MM.1S (cell line): ENCODE data around the gene CCDC6.

Source experiments
- DNase-seq: peaks from one replicate; pipeline ENCODE4 v3.0.0-alpha.2; 2015
- H2AFZ ChIP-seq: fragments of 300-600 bp; sonication (generic); 2 replicates; pipeline ENCODE4 v1.6.0; 2016; ENCODE audit warnings: antibody characterized with exemption, low read length
- H3F3A ChIP-seq: fragments of 300-600 bp; sonication (generic); 2 replicates; pipeline ENCODE4 v1.6.1; 2016; ENCODE audit warnings: mild to moderate bottlenecking, antibody characterized with exemption, low read length, moderate library complexity, mixed read lengths; ENCODE audit not compliant: insufficient read depth
- H3K27ac ChIP-seq: fragments of 300-600 bp; sonication (generic); 2 replicates; pipeline ENCODE4 v1.5.1; 2016; ENCODE audit warnings: mild to moderate bottlenecking, low read length
- H3K27me3 ChIP-seq: fragments of 300-600 bp; sonication (generic); replicated peaks from 2 replicates; pipeline ENCODE4 v1.6.0; 2016; ENCODE audit warnings: low read length; ENCODE audit not compliant: insufficient read depth
- H3K36me3 ChIP-seq: fragments of 300-600 bp; sonication (generic); replicated peaks from 2 replicates; pipeline ENCODE4 v1.6.1; 2016; ENCODE audit warnings: mild to moderate bottlenecking, low read length, mixed read lengths; ENCODE audit not compliant: insufficient read depth
- H3K4me1 ChIP-seq: fragments of 300-600 bp; sonication (generic); 2 replicates; pipeline ENCODE4 v1.6.1; 2016; ENCODE audit warnings: low read length, mixed read lengths
- H3K4me2 ChIP-seq: fragments of 300-600 bp; sonication (generic); 2 replicates; pipeline ENCODE4 v1.6.0; 2016; ENCODE audit warnings: low read depth, low read length
- H3K4me3 ChIP-seq: fragments of 300-600 bp; sonication (generic); 2 replicates; pipeline ENCODE4 v1.5.1; 2016; ENCODE audit warnings: low read length, mixed read lengths
- H3K79me2 ChIP-seq: fragments of 300-600 bp; sonication (generic); 2 replicates; pipeline ENCODE4 v1.6.1; 2016; ENCODE audit warnings: mixed run types, low read length, mixed read lengths
- H3K9ac ChIP-seq: fragments of 300-600 bp; sonication (generic); 2 replicates; pipeline ENCODE4 v1.6.1; 2016; ENCODE audit warnings: low read length, mixed read lengths
- H3K9me2 ChIP-seq: fragments of 300-600 bp; sonication (generic); replicated peaks from 2 replicates; pipeline ENCODE4 v1.6.1; 2016; ENCODE audit warnings: mild to moderate bottlenecking, low read length, mixed read lengths; ENCODE audit not compliant: insufficient read depth
- H3K9me3 ChIP-seq: fragments of 300-600 bp; sonication (generic); replicated peaks from 2 replicates; pipeline ENCODE4 v1.6.1; 2016; ENCODE audit warnings: mild to moderate bottlenecking, low read length, mixed read lengths; ENCODE audit not compliant: insufficient read depth
- H4K20me1 ChIP-seq: fragments of 300-600 bp; sonication (generic); 2 replicates; pipeline ENCODE4 v1.6.1; 2016; ENCODE audit warnings: mild to moderate bottlenecking, low read length, moderate library complexity, mixed read lengths; ENCODE audit not compliant: insufficient read depth
- EZH2 ChIP-seq: fragments of 300-600 bp; sonication (generic); optimal IDR thresholded peaks from 2 replicates; pipeline ENCODE3; 2017; ENCODE audit warnings: low read depth, mild to moderate bottlenecking, antibody characterized with exemption, low read length, mixed read lengths
- EZH2phosphoT487 ChIP-seq: fragments of 300-600 bp; sonication (generic); IDR thresholded peaks from 2 replicates; pipeline ENCODE4 v1.6.1; 2018; ENCODE audit warnings: antibody characterized with exemption, low read length
- TF ChIP-seq, protein P1 (sequence below): fragments of 300-600 bp; sonication (generic); IDR thresholded peaks from 2 replicates; pipeline ENCODE4 v1.5.1; 2016; ENCODE audit warnings: antibody characterized with exemption, low read length, mixed read lengths

Gene CCDC6

DNA sequence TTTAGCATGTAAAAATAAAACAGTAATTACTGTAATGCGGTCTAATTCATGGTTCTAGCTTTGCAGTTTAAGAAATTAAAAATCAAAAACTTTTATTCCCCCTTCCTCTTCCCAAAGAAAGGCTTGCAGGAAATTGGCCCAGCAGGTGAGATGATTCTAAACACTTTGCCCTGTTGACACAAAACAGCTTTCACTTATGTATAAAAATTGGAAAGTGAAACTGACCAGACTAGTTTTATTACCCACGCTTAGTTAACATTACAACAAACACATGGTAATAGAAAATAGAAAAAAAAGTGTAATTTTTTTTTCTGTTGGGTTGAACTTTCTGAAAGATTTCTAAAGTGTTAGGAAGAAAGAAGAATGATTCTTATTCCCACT lies 1.2 kb upstream of the CCDC6 start:
- Histone ChIP-seq H3K9me3 (no peaks in the 10 kb centered on the region), H3K27ac (peak overlapping the region; percentile 89; the same call in 1 of the 2 replicates), H3K27me3 (no peaks in the 10 kb centered on the region), H3K79me2 (peaks cover 36% of the 10 kb centered on the region), H3K9ac (peak overlapping the region; percentile 77; the same call in 1 of the 2 replicates), H3K4me2 (peak overlapping the region; percentile 70), H3K4me3 (peak overlapping the region; percentile 97), H3F3A (peaks cover 15% of the 10 kb centered on the region), H3K4me1 (peaks cover 15% of the 10 kb centered on the region), H2AFZ (peak overlapping the region; percentile 68), H4K20me1 (no peaks in the 10 kb centered on the region), H3K9me2 (no peaks in the 10 kb centered on the region), H3K36me3 (no peaks in the 10 kb centered on the region)
- TF ChIP-seq, protein P1, sequence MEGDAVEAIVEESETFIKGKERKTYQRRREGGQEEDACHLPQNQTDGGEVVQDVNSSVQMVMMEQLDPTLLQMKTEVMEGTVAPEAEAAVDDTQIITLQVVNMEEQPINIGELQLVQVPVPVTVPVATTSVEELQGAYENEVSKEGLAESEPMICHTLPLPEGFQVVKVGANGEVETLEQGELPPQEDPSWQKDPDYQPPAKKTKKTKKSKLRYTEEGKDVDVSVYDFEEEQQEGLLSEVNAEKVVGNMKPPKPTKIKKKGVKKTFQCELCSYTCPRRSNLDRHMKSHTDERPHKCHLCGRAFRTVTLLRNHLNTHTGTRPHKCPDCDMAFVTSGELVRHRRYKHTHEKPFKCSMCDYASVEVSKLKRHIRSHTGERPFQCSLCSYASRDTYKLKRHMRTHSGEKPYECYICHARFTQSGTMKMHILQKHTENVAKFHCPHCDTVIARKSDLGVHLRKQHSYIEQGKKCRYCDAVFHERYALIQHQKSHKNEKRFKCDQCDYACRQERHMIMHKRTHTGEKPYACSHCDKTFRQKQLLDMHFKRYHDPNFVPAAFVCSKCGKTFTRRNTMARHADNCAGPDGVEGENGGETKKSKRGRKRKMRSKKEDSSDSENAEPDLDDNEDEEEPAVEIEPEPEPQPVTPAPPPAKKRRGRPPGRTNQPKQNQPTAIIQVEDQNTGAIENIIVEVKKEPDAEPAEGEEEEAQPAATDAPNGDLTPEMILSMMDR = no peak
- TF ChIP-seq EZH2phosphoT487 (no peak), EZH2 (no peak)
- DNase-seq = peak; percentile 28

DNA sequence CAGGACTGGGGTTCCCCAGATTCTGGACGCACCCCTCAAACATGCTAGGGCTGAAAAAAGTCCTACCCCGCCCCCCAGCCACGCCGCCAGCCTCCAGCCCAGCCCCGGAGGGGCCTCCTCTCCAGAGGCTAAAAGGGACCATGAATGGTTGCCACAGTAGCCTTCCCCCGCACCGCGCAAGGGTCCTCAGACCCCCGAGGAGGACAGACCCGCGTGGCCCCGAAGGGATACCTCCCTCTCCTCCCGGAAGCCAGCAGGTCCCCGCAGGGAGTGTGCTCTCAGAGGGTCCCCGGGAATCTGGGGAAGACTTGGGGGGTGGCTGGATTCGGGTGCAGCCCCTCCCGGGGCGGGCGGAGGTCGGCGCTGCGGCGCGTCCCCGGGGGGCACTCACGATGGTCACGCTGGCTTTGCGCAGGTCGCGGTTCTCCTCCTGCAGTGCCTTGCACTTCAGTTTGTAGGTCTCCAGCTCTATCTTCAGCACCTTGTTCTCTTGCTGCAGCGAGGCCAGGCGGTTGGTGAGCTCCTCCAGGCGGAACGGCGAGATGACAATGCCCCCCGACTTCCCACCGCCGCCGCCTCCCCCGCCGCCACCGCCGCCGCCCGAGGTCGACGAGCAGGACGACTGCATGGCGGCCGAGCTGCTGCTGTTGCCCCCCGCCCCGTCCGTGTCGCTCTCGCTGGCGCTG lies 482 bp downstream of the CCDC6 start:
- Histone ChIP-seq H3K36me3 (no peaks in the 10 kb centered on the region), H2AFZ (peak overlapping the region; percentile 90), H3K9ac (peak overlapping the region; percentile 77), H3K4me3 (peak overlapping the region; percentile 97), H3K79me2 (peaks cover 52% of the 10 kb centered on the region), H4K20me1 (no peaks in the 10 kb centered on the region), H3K27ac (peak overlapping the region; percentile 89; the same call in 1 of the 2 replicates), H3K4me2 (peak overlapping the region; percentile 70), H3K9me3 (no peaks in the 10 kb centered on the region), H3K9me2 (no peaks in the 10 kb centered on the region), H3F3A (peaks cover 15% of the 10 kb centered on the region), H3K4me1 (peaks cover 15% of the 10 kb centered on the region), H3K27me3 (no peaks in the 10 kb centered on the region)
- no peak for DNase-seq
- TF ChIP-seq EZH2 = no peak
- TF ChIP-seq, protein P1 = no peak
- TF ChIP-seq EZH2phosphoT487 = no peak

DNA sequence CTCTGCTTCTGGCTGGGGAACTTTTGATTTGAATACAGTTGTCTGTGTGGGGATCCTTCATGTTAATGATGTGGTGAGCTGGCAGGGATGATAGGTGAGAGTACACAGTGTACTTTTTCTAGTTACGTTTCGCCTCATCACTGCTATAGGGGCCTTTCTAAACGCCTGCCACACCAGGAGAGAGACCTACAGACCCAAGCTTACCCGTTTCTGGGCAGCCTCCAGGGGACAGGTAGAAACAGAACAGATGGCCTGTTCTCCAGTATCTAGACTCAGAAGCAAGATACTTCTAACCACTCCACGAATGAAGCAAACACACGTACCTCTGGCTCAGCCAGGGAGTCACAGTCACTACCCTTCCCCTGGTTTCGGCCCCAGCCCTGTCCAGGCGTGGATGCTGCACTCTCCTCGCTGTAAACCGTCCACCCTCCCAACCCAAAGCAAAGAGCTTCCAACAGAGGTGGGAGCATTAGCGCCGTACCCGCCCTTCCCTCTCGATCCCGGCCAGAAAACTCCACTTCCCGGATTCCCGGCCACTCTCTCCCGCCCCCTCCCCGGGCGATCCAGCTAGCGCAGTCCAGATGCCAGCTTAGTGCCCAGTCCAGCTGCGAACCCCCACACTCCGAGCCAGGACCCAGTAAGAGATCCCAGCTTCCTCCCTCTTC lies 1.2 kb downstream of the CCDC6 start:
- TF ChIP-seq, protein P1 = no peak
- TF ChIP-seq EZH2phosphoT487 = no peak
- no peaks in the 10 kb centered on the region for H3K9me2 ChIP-seq
- no peaks in the 10 kb centered on the region for H4K20me1 ChIP-seq
- H3K27me3 ChIP-seq = no peaks in the 10 kb centered on the region
- no peaks in the 10 kb centered on the region for H3K36me3 ChIP-seq
- H3F3A ChIP-seq = peaks cover 15% of the 10 kb centered on the region
- DNase-seq = no peak
- peak overlapping the region; percentile 70 for H3K4me2 ChIP-seq
- no peaks in the 10 kb centered on the region for H3K9me3 ChIP-seq
- peak overlapping the region; percentile 97 for H3K4me3 ChIP-seq
- peak overlapping the region; percentile 77; the same call in 1 of the 2 replicates for H3K9ac ChIP-seq
- peak overlapping the region; percentile 90; the same call in 1 of the 2 replicates for H2AFZ ChIP-seq
- H3K4me1 ChIP-seq = peaks cover 15% of the 10 kb centered on the region
- peaks cover 59% of the 10 kb centered on the region for H3K79me2 ChIP-seq
- no peak overlapping the region for H3K27ac ChIP-seq
